Keratinocyte (primary cell): ENCODE measurements around the gene UNC119B. TPM values are rescaled to one million over a fixed set of nuclear protein-coding genes. Genes with fewer than 3 reads are reported as not detected.

Experiments
- DNase-seq: peaks from one replicate; pipeline ENCODE4 v3.0.0-alpha.2; 2011; ENCODE audit warnings: low read depth, missing footprints, low spot score
- FAIRE-seq: peaks from 2 replicates; lab custom pipeline; 2011; peaks lifted over from hg19 to GRCh38; lab: Jason Lieb, UNC
- H2AFZ ChIP-seq: 2 replicates; pipeline ENCODE4 v1.6.0; 2012; ENCODE audit warnings: low read length, control low read depth, inconsistent platforms; ENCODE audit not compliant: control insufficient read depth
- H3K27ac ChIP-seq: 2 replicates; pipeline ENCODE4 v1.5.1; 2011; ENCODE audit warnings: low read length; ENCODE audit not compliant: control insufficient read depth, insufficient read depth
- H3K27me3 ChIP-seq: 3 replicates; pipeline ENCODE4 v1.6.0; 2011; ENCODE audit warnings: low read length; ENCODE audit not compliant: control insufficient read depth, insufficient read depth; ENCODE audit errors: extremely low read depth
- H3K36me3 ChIP-seq, 2 experiments: 2 replicates in 1 of 2; 3 replicates in 1 of 2; pipeline ENCODE4 v1.5.1; 2011; ENCODE audit warnings: low read length in 2 of 2, mild to moderate bottlenecking in 1 of 2; ENCODE audit not compliant: control insufficient read depth in 2 of 2, insufficient read depth in 2 of 2; ENCODE audit errors: extremely low read depth in 1 of 2
- H3K4me1 ChIP-seq: 3 replicates; pipeline ENCODE4 v1.5.1; 2011; ENCODE audit warnings: low read length; ENCODE audit not compliant: control insufficient read depth, insufficient read depth; ENCODE audit errors: extremely low read depth
- H3K4me2 ChIP-seq: 3 replicates; pipeline ENCODE4 v1.6.0; 2011; ENCODE audit warnings: low read depth, low read length; ENCODE audit not compliant: control insufficient read depth, insufficient read depth; ENCODE audit errors: extremely low read depth
- H3K4me3 ChIP-seq, 3 experiments: fragments of 200-600 bp in 1 of 3; sonication (generic) in 1 of 3; 2 replicates in 2 of 3; 3 replicates in 1 of 3; pipeline ENCODE4 v1.5.1; 2011 to 2016; ENCODE audit warnings: low read length in 3 of 3, mild to moderate bottlenecking in 3 of 3, control low read depth in 2 of 3, inconsistent platforms in 1 of 3, low read depth in 1 of 3, mixed read lengths in 1 of 3, mixed run types in 1 of 3, moderate library complexity in 1 of 3; ENCODE audit not compliant: control insufficient read depth in 2 of 3, insufficient read depth in 2 of 3; ENCODE audit errors: extremely low read depth in 1 of 3
- H3K79me2 ChIP-seq: 2 replicates; pipeline ENCODE4 v1.6.0; 2012; ENCODE audit warnings: low read length; ENCODE audit not compliant: control insufficient read depth, insufficient read depth
- H3K9ac ChIP-seq: 3 replicates; pipeline ENCODE4 v1.6.0; 2011; ENCODE audit warnings: low read length; ENCODE audit not compliant: control insufficient read depth, insufficient read depth; ENCODE audit errors: extremely low read depth
- H3K9me1 ChIP-seq: 3 replicates; pipeline ENCODE4 v1.6.0; 2011; ENCODE audit warnings: low read length; ENCODE audit not compliant: control insufficient read depth, insufficient read depth; ENCODE audit errors: extremely low read depth
- H3K9me3 ChIP-seq: 2 replicates; pipeline ENCODE4 v1.5.1; 2012; ENCODE audit warnings: low read depth, low read length; ENCODE audit not compliant: control insufficient read depth
- H4K20me1 ChIP-seq: 3 replicates; pipeline ENCODE4 v1.6.0; 2011; ENCODE audit warnings: low read length; ENCODE audit not compliant: control insufficient read depth, insufficient read depth; ENCODE audit errors: extremely low read depth
- EZH2 ChIP-seq: IDR thresholded peaks from one replicate; pipeline ENCODE4 v1.6.1; 2012; ENCODE audit warnings: inconsistent platforms, mild to moderate bottlenecking, low read length, moderate library complexity
- dilution Hi-C: fragments of 300-500 bp; cut with MboI; formaldehyde crosslinking; loops from one replicate; pipeline ENCODE4 v1.7.0; 2020; ENCODE audit warnings: low sequenced_read_pairs; ENCODE audit not compliant: extremely low pct_ligation_motif_present
- polyA plus RNA-seq, 5 experiments: library from polyadenylated mRNA; depleted of rRNA in 3 of 5; stranded (reverse) in 3 of 5; stranded (forward) in 1 of 5; unstranded in 1 of 5; fragments of >200 nt; gene quantifications; 1 replicate in 1 of 5; 2 replicates in 3 of 5; 3 replicates in 1 of 5; pipeline versions ENCODE4 v1.2.1 to v1.2.3, GENCODE V29; 2011 to 2012; ENCODE audit warnings: missing spikeins in 2 of 5, low read depth in 1 of 5, low replicate concordance in 1 of 5
- TF ChIP-seq, protein P1 (sequence below), 3 experiments: IDR thresholded peaks in 1 of 3; conservative IDR thresholded peaks in 1 of 3; optimal IDR thresholded peaks in 1 of 3; 2 replicates in 2 of 3; 3 replicates in 1 of 3; pipeline versions ENCODE3 to v1.5.1; 2011; ENCODE audit warnings: low read length in 3 of 3, mild to moderate bottlenecking in 3 of 3, moderate library complexity in 2 of 3, control low read depth in 1 of 3, inconsistent platforms in 1 of 3; ENCODE audit not compliant: insufficient read depth in 2 of 3; ENCODE audit errors: extremely low read depth in 1 of 3

UNC119B gene
- polyA plus RNA-seq, 1 donor (not counting 4 experiments of a cell fraction or from before 2014, with no cell fraction given), result 22.0 TPM

GRCh38 chr12:120705618-120706017 is 4.6 kb upstream of the UNC119B start:
- Histone ChIP-seq H3K9me3 (no peaks in the 10 kb centered on the region), H3K4me3 (no peak overlapping the region), H3K9me1 (no peaks in the 10 kb centered on the region), H3K36me3 (peaks cover 9 to 18% of the 10 kb centered on the region in 2 experiments), H2AFZ (no peak overlapping the region), H3K27ac (no peak overlapping the region), H3K4me1 (peaks cover 4% of the 10 kb centered on the region), H3K9ac (no peak overlapping the region), H3K4me2 (no peak overlapping the region), H3K79me2 (peaks cover 2% of the 10 kb centered on the region), H4K20me1 (no peaks in the 10 kb centered on the region), H3K27me3 (no peaks in the 10 kb centered on the region)
- no peak for DNase-seq
- TF ChIP-seq EZH2, result no peak
- TF ChIP-seq, protein P1, sequence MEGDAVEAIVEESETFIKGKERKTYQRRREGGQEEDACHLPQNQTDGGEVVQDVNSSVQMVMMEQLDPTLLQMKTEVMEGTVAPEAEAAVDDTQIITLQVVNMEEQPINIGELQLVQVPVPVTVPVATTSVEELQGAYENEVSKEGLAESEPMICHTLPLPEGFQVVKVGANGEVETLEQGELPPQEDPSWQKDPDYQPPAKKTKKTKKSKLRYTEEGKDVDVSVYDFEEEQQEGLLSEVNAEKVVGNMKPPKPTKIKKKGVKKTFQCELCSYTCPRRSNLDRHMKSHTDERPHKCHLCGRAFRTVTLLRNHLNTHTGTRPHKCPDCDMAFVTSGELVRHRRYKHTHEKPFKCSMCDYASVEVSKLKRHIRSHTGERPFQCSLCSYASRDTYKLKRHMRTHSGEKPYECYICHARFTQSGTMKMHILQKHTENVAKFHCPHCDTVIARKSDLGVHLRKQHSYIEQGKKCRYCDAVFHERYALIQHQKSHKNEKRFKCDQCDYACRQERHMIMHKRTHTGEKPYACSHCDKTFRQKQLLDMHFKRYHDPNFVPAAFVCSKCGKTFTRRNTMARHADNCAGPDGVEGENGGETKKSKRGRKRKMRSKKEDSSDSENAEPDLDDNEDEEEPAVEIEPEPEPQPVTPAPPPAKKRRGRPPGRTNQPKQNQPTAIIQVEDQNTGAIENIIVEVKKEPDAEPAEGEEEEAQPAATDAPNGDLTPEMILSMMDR (optimal IDR thresholded peaks at IDR 0.05 in 1 of 3, IDR thresholded peaks at IDR 0.05 in 1 of 3, conservative IDR thresholded peaks at IDR 0.05 in 1 of 3; ENCODE audit: extremely low read depth in 1 of 3, insufficient read depth in 2 of 3, low read length in 3 of 3), result no peak
- no peak for FAIRE-seq
- dilution Hi-C loops, result no loop called here

DNA sequence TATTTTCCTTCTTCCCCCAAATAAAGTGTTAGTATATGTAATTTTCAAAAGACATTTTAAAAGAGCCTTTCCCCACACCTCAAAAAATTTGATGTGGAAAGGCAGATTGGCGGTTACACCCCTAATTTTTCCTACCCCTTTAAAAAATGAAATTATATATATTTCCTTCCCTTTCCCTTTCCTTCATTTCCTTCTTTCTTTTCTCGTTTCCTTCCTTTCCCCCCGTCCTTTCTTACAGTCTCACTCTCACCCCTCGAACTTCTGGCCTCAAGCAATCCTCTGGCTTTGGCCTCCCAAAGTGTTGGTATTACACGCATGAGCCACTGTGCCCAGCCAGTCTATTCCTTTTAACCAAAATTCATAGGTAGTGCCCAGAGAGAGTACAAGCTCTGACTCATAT is 4.2 kb upstream of the UNC119B start:
- no peak overlapping the region for H3K9ac ChIP-seq
- H3K4me3 ChIP-seq, result no peak overlapping the region
- dilution Hi-C loops, result no loop called here
- no peaks in the 10 kb centered on the region for H3K9me3 ChIP-seq
- H2AFZ ChIP-seq, result no peak overlapping the region
- DNase-seq (no peak), FAIRE-seq (no peak)
- no peaks in the 10 kb centered on the region for H3K9me1 ChIP-seq
- no peak overlapping the region for H3K4me2 ChIP-seq
- TF ChIP-seq EZH2, result no peak
- TF ChIP-seq, protein P1 (optimal IDR thresholded peaks at IDR 0.05 in 1 of 3, IDR thresholded peaks at IDR 0.05 in 1 of 3, conservative IDR thresholded peaks at IDR 0.05 in 1 of 3; ENCODE audit: extremely low read depth in 1 of 3, insufficient read depth in 2 of 3, low read length in 3 of 3), result no peak
- H3K27me3 ChIP-seq, result no peaks in the 10 kb centered on the region
- no peaks in the 10 kb centered on the region for H4K20me1 ChIP-seq
- peaks cover 4% of the 10 kb centered on the region for H3K4me1 ChIP-seq
- H3K79me2 ChIP-seq, result peaks cover 6% of the 10 kb centered on the region
- H3K27ac ChIP-seq, result no peak overlapping the region
- H3K36me3 ChIP-seq, result peaks cover 9 to 14% of the 10 kb centered on the region in 2 experiments
